HepG2 (cell line): ENCODE results near the gene CCNDBP1. TPM values are rescaled to one million over a fixed set of nuclear protein-coding genes. Genes with fewer than 3 reads are reported as not detected.

Source experiments
- ATAC-seq: fragments of 200-7000 bp; cut with Tn5 transposase; 3 replicates; pipeline ENCODE4 v1.9.1; 2020; ENCODE audit warnings: mild to moderate bottlenecking, moderate library complexity
- BruUV-seq: library from RNA; stranded (reverse); fragments of 400-500 nt; replicated peaks from 2 replicates; lab custom pipeline; 2021; lab: Mats Ljungman, UMichigan
- CTCF ChIA-PET: fragments of 300-600 bp; formaldehyde crosslinking; extraction: SDS; loops from one replicate; lab custom pipeline; 2021; ENCODE audit warnings: low total read pairs, inconsistent platforms, low intra/inter-chr PET ratio; lab: Yijun Ruan, JAX
- POLR2A ChIA-PET: fragments of 350-600 bp; sonication (Branson Sonifier 250); formaldehyde crosslinking; loops from one replicate; lab custom pipeline; 2020; ENCODE audit warnings: antibody characterized with exemption, inconsistent platforms; lab: Yijun Ruan, JAX
- DNase-seq: peaks from one replicate; pipeline ENCODE4 v3.0.0-alpha.2; 2015; ENCODE audit warnings: low spot score
- FAIRE-seq: peaks from 3 replicates; lab custom pipeline; 2011; peaks lifted over from hg19 to GRCh38; lab: Jason Lieb, UNC
- H2AFZ ChIP-seq: one replicate; pipeline ENCODE4 v1.6.1; 2011; ENCODE audit warnings: low read length, inconsistent platforms
- H3K27ac ChIP-seq: fragments of 300-600 bp; 3 replicates; pipeline ENCODE4 v1.8.0; 2011; ENCODE audit warnings: mixed run types, mild to moderate bottlenecking, mixed read lengths, low read length, inconsistent platforms; ENCODE audit not compliant: insufficient read depth; ENCODE audit errors: extremely low read length
- H3K27me3 ChIP-seq, 2 experiments: fragments of 200-600 bp in 1 of 2; 2 replicates in 1 of 2; 3 replicates in 1 of 2; pipeline versions ENCODE4 v1.6.0 to v1.8.0; 2011; ENCODE audit warnings: low read length in 2 of 2, mild to moderate bottlenecking in 2 of 2, moderate library complexity in 2 of 2, inconsistent platforms in 1 of 2; ENCODE audit not compliant: insufficient read depth in 2 of 2, control insufficient read depth in 1 of 2
- H3K36me3 ChIP-seq, 2 experiments: fragments of 200-600 bp in 1 of 2; replicated peaks in 1 of 2; 2 replicates in 1 of 2; 3 replicates in 1 of 2; pipeline versions ENCODE4 v1.5.1 to v1.8.0; 2011; ENCODE audit warnings: low read length in 2 of 2, inconsistent platforms in 1 of 2; ENCODE audit not compliant: insufficient read depth in 2 of 2, control insufficient read depth in 1 of 2
- H3K4me1 ChIP-seq: 2 replicates; pipeline ENCODE4 v1.5.1; 2012; ENCODE audit warnings: low read length, inconsistent platforms; ENCODE audit not compliant: insufficient read depth
- H3K4me2 ChIP-seq: 2 replicates; pipeline ENCODE4 v1.6.0; 2011; ENCODE audit warnings: low read depth, low read length, inconsistent platforms
- H3K4me3 ChIP-seq, 3 experiments: fragments of 200-600 bp in 1 of 3; sonication (generic), shearing (Covaris generic) in 1 of 3; replicated peaks in 1 of 3; 2 replicates each; pipeline ENCODE4 v1.5.1; 2011 to 2016; ENCODE audit warnings: low read length in 3 of 3, inconsistent platforms in 2 of 3, low read depth in 2 of 3, mild to moderate bottlenecking in 2 of 3, control low read depth in 1 of 3, mixed read lengths in 1 of 3; ENCODE audit not compliant: insufficient read depth in 1 of 3
- H3K79me2 ChIP-seq: one replicate; pipeline ENCODE4 v1.6.1; 2011; ENCODE audit warnings: low read length, inconsistent platforms; ENCODE audit not compliant: insufficient read depth
- H3K9ac ChIP-seq: 2 replicates; pipeline ENCODE4 v1.6.0; 2011; ENCODE audit warnings: mild to moderate bottlenecking, low read depth, low read length, inconsistent platforms; ENCODE audit not compliant: insufficient read depth
- H3K9me3 ChIP-seq: 2 replicates; pipeline ENCODE4 v1.5.1; 2012; ENCODE audit warnings: mild to moderate bottlenecking, low read length
- H4K20me1 ChIP-seq: 2 replicates; pipeline ENCODE4 v1.6.0; 2011; ENCODE audit warnings: inconsistent platforms, mild to moderate bottlenecking, low read length, moderate library complexity; ENCODE audit not compliant: insufficient read depth
- ARNT ChIP-seq: fragments of 450-650 bp; IDR thresholded peaks from 2 replicates; pipeline ENCODE4 v1.6.1; 2017
- BHLHE40 ChIP-seq: IDR thresholded peaks from 2 replicates; pipeline ENCODE4 v1.6.1; 2011; ENCODE audit warnings: low read length, improper control_type of control experiment
- CCDC6 ChIP-seq: sonication (generic); formaldehyde crosslinking; IDR thresholded peaks from 2 replicates; pipeline ENCODE4 v1.8.1; 2022; ENCODE audit warnings: mild to moderate bottlenecking, missing genetic modification reagents, moderate library complexity
- CREB1 ChIP-seq, 2 experiments: fragments of 450-650 bp in 1 of 2; IDR thresholded peaks; 2 replicates each; pipeline ENCODE4 v1.6.1; 2016 to 2017; ENCODE audit warnings: control low read depth in 1 of 2, mild to moderate bottlenecking in 1 of 2, missing compliant biosample characterization in 1 of 2, missing genetic modification characterization in 1 of 2
- FOXA1 ChIP-seq, 2 experiments: fragments of 450-650 bp in 1 of 2; sonication (generic) in 1 of 2; formaldehyde crosslinking in 1 of 2; IDR thresholded peaks; 2 replicates each; pipeline versions ENCODE4 v1.4.0 to v1.6.1; 2016 to 2020; ENCODE audit warnings: missing genetic modification reagents in 1 of 2
- HMGA1 ChIP-seq: sonication (generic); formaldehyde crosslinking; conservative IDR thresholded peaks from 2 replicates; pipeline ENCODE4 v1.4.0; 2020; ENCODE audit warnings: missing genetic modification reagents
- MAFK ChIP-seq, 2 experiments: IDR thresholded peaks in 1 of 2; conservative IDR thresholded peaks in 1 of 2; 2 replicates each; pipeline ENCODE4 v1.6.1; 2011; ENCODE audit warnings: improper control_type of control experiment in 2 of 2, low read length in 2 of 2
- NBN ChIP-seq: fragments of 450-650 bp; conservative IDR thresholded peaks from 2 replicates; pipeline ENCODE4 v1.6.1; 2017
- SMC3 ChIP-seq: IDR thresholded peaks from 2 replicates; pipeline ENCODE4 v1.6.1; 2011; ENCODE audit warnings: low read length, improper control_type of control experiment
- STAG1 ChIP-seq: sonication (generic); formaldehyde crosslinking; IDR thresholded peaks from 2 replicates; pipeline ENCODE4 v1.4.0; 2020; ENCODE audit warnings: missing genetic modification reagents
- ZFAT ChIP-seq: sonication (generic); formaldehyde crosslinking; conservative IDR thresholded peaks from 2 replicates; pipeline ENCODE4 v1.8.1; 2023; ENCODE audit warnings: missing genetic modification reagents, inconsistent platforms
- ZNF619 ChIP-seq: sonication (generic); formaldehyde crosslinking; IDR thresholded peaks from 2 replicates; pipeline ENCODE4 v1.4.0; 2020; ENCODE audit warnings: mild to moderate bottlenecking, missing genetic modification reagents
- ZNF7 ChIP-seq: IDR thresholded peaks from 2 replicates; pipeline ENCODE4 v1.6.1; 2016; ENCODE audit warnings: missing biosample characterization, missing genetic modification reagents
- WGBS: methylation state at CpG from one replicate; pipeline ENCODE4 v1.1.6; 2017; ENCODE audit warnings: low lambda C conversion rate; 5-methylcytosine and 5-hydroxymethylcytosine counted together
- in situ Hi-C: cut with HindIII; loops from 2 replicates; pipeline ENCODE4 v1.10.0; 2017; ENCODE audit warnings: low pct_unique_long_range_greater_than_20kb; ENCODE audit not compliant: extremely low pct_ligation_motif_present
- intact Hi-C: fragments of 100-400 bp; cut with micrococcal nuclease; formaldehyde crosslinking; loops from one replicate; pipeline ENCODE4 v1.10.0; 2022; ENCODE audit not compliant: unreplicated experiment
- polyA plus RNA-seq, 8 experiments: library from polyadenylated mRNA; depleted of rRNA in 3 of 8; stranded (reverse) in 7 of 8; unstranded in 1 of 8; fragments of >200 nt; fragmentation: Illumina TruSeq in 4 of 8; extraction: Trizol in 4 of 8; gene quantifications; 2 replicates each; pipeline versions ENCODE4 v1.2.1 to v1.2.3, GENCODE V29; 2011 to 2016; ENCODE audit warnings: low read depth in 4 of 8, missing spikeins in 1 of 8, mixed read lengths in 1 of 8; ENCODE audit not compliant: insufficient read depth in 1 of 8
- total RNA-seq, 5 experiments: library from RNA; depleted of rRNA; stranded (reverse); fragments of >200 nt; fragmentation: Illumina TruSeq; extraction: Trizol; gene quantifications; 2 replicates each; pipeline ENCODE4 v1.2.3, GENCODE V29; 2016; ENCODE audit warnings: low read depth in 1 of 5
- TF ChIP-seq, protein P1 (sequence below): sonication (generic); formaldehyde crosslinking; IDR thresholded peaks from 2 replicates; pipeline ENCODE4 v1.5.0; 2020; ENCODE audit warnings: mild to moderate bottlenecking, missing genetic modification reagents, moderate library complexity
- TF ChIP-seq, protein P2 (sequence below), 2 experiments: sonication (generic) in 1 of 2; formaldehyde crosslinking in 1 of 2; IDR thresholded peaks; 2 replicates each; pipeline versions ENCODE4 v1.4.0 to v1.6.1; 2018 to 2020; ENCODE audit warnings: missing genetic modification reagents in 2 of 2, borderline replicate concordance in 1 of 2, low read depth in 1 of 2, mild to moderate bottlenecking in 1 of 2, missing biosample characterization in 1 of 2

CCNDBP1 gene
- total and polyA plus RNA-seq, 2 of the 13 experiments (the other 11 are each of a cell fraction or from before 2014, with no cell fraction given): 24.8 to 42.3 TPM

DNA sequence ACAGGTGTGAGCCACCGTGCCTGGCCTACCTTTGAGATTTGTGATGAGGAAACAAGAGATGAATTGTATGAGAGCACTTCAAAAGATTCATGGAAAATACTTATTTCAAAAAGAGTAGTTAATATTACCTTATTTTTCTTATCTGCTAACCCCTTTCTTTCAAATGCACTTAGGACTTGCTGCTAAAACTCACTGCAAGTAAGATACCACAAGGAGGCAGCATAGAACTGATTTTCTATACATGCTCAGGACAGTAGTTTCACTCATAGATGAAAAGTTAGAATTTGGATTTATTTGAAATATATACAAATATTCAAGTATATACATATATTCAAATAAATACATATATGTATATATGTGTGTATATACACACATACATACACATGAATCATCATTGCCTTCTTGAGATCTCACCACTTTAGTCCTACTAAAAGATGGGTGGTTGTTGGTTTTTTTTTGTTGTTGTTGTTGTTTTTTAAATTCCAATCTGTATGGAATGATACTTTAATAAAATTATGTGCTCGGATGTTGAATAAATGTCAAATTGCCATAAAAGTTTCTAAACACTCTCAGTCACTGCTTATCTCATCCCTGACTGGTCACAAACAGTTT, 2.4 kb downstream of the CCNDBP1 start:
- Histone ChIP-seq H3K79me2 (no peaks in the 10 kb centered on the region), H3K4me3 (no peak overlapping the region), H3K36me3 (peaks cover 5 to 26% of the 10 kb centered on the region in 2 experiments; a peak in 4 of 5 replicates), H2AFZ (no peak overlapping the region), H3K9ac (no peak overlapping the region), H3K9me3 (no peaks in the 10 kb centered on the region), H3K4me2 (no peak overlapping the region), H3K4me1 (peaks cover 10% of the 10 kb centered on the region), H3K27ac (no peak overlapping the region), H3K27me3 (no peaks in the 10 kb centered on the region), H4K20me1 (no peaks in the 10 kb centered on the region)
- 71% methylated on average over 2 of the region's 2 CpGs for WGBS
- BruUV-seq: no TSS peak
- intact Hi-C loops (loop anchor here (1.0 to 5.0 kb wide), 3 partner anchors 17 to 98 kb away; partner anchors contain the start of gene UBR1), in situ Hi-C loops (no loop called here)
- ATAC-seq (no peak), FAIRE-seq (no peak), DNase-seq (peak; percentile 53)
- ChIA-PET CTCF (interaction anchor here (1.4 to 1.6 kb wide), 2 partner anchors 17 to 98 kb away, joined by 11 read pairs; no protein-coding TSS in a partner anchor), POLR2A (no interaction called here)
- TF ChIP-seq ARNT (no peak), ZNF7 (CRISPR knock-in tag) (peak; percentile 11; the same call in 1 of the 2 replicates), CREB1 (IDR thresholded peaks at IDR 0.05) (no peak), CREB1 (CRISPR knock-in tag; IDR thresholded peaks at IDR 0.05) (no peak), FOXA1 (IDR thresholded peaks at IDR 0.05) (no peak), FOXA1 (CRISPR knock-in tag; IDR thresholded peaks at IDR 0.05) (no peak), ZNF619 (CRISPR knock-in tag) (no peak), CCDC6 (no peak), NBN (no peak), ZFAT (CRISPR knock-in tag) (no peak), BHLHE40 (no peak), MAFK (conservative IDR thresholded peaks at IDR 0.05 in 1 of 2, IDR thresholded peaks at IDR 0.05 in 1 of 2; ENCODE audit: low read length in 2 of 2) (no peak), HMGA1 (CRISPR knock-in tag) (no peak), SMC3 (peak; percentile 42; the same call in 1 of the 2 replicates), STAG1 (peak; percentile 55)
- TF ChIP-seq, protein P1, sequence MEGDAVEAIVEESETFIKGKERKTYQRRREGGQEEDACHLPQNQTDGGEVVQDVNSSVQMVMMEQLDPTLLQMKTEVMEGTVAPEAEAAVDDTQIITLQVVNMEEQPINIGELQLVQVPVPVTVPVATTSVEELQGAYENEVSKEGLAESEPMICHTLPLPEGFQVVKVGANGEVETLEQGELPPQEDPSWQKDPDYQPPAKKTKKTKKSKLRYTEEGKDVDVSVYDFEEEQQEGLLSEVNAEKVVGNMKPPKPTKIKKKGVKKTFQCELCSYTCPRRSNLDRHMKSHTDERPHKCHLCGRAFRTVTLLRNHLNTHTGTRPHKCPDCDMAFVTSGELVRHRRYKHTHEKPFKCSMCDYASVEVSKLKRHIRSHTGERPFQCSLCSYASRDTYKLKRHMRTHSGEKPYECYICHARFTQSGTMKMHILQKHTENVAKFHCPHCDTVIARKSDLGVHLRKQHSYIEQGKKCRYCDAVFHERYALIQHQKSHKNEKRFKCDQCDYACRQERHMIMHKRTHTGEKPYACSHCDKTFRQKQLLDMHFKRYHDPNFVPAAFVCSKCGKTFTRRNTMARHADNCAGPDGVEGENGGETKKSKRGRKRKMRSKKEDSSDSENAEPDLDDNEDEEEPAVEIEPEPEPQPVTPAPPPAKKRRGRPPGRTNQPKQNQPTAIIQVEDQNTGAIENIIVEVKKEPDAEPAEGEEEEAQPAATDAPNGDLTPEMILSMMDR (CRISPR knock-in tag): peak; percentile 64
- TF ChIP-seq, protein P2, sequence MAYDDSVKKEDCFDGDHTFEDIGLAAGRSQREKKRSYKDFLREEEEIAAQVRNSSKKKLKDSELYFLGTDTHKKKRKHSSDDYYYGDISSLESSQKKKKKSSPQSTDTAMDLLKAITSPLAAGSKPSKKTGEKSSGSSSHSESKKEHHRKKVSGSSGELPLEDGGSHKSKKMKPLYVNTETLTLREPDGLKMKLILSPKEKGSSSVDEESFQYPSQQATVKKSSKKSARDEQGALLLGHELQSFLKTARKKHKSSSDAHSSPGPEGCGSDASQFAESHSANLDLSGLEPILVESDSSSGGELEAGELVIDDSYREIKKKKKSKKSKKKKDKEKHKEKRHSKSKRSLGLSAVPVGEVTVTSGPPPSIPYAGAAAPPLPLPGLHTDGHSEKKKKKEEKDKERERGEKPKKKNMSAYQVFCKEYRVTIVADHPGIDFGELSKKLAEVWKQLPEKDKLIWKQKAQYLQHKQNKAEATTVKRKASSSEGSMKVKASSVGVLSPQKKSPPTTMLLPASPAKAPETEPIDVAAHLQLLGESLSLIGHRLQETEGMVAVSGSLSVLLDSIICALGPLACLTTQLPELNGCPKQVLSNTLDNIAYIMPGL (CRISPR knock-in tag; IDR thresholded peaks at IDR 0.05; ENCODE audit: borderline replicate concordance in 1 of 2, low read depth in 1 of 2): 0 out of 4 replicates have a peak, but pooled peaks of 1 of the 2 experiments have one; percentile 40
